IPS-11a (cell line): ENCODE data around the gene FLT3.

Experiments used
- H3K4me3 ChIP-seq: one replicate; pipeline ENCODE4 v1.5.1; 2013; ENCODE audit warnings: low read depth, low read length, control low read depth

FLT3 gene

GRCh38 chr13:27963491-27963890 lies 136.9 kb downstream of the FLT3 start:
- no peak overlapping the region for H3K4me3 ChIP-seq

- no peak overlapping the region for H3K4me3 ChIP-seq
Measured at GRCh38 chr13:27962982-27963381, 137.4 kb downstream of the FLT3 start.

GRCh38 chr13:27962128-27962841 lies 138.1 kb downstream of the FLT3 start:
- H3K4me3 ChIP-seq = no peak overlapping the region

GRCh38 chr13:27961227-27962085 lies 138.9 kb downstream of the FLT3 start:
- no peak overlapping the region for H3K4me3 ChIP-seq

- no peak overlapping the region for H3K4me3 ChIP-seq
Measured at GRCh38 chr13:27960362-27961226, 139.8 kb downstream of the FLT3 start.

- no peak overlapping the region for H3K4me3 ChIP-seq
Measured at GRCh38 chr13:27959976-27960361, 140.4 kb downstream of the FLT3 start.

- H3K4me3 ChIP-seq = no peak overlapping the region
Measured at GRCh38 chr13:27956576-27957300, 143.6 kb downstream of the FLT3 start.

GRCh38 chr13:27955014-27955591 lies 145.3 kb downstream of the FLT3 start:
- no peak overlapping the region for H3K4me3 ChIP-seq

- H3K4me3 ChIP-seq = no peak overlapping the region
Measured at GRCh38 chr13:27954406-27954851, 145.9 kb downstream of the FLT3 start.

GRCh38 chr13:27953676-27954405 lies 146.5 kb downstream of the FLT3 start:
- H3K4me3 ChIP-seq = no peak overlapping the region
